NCI-H2196 treated with DMSO at 0.1 percent for 48 hours (cell line): ENCODE results near the gene GEMIN5.
"Not testable (repeated sequence)": the region's sequence is repeated elsewhere in the genome, so short reads cannot be mapped to it uniquely, and the experiment has no call there.

Source experiments
- DNase-seq: peaks from one replicate; lab custom pipeline; 2025; ENCODE audit not compliant: unreplicated experiment; lab: John Stamatoyannopoulos, UW

GEMIN5 gene

DNA sequence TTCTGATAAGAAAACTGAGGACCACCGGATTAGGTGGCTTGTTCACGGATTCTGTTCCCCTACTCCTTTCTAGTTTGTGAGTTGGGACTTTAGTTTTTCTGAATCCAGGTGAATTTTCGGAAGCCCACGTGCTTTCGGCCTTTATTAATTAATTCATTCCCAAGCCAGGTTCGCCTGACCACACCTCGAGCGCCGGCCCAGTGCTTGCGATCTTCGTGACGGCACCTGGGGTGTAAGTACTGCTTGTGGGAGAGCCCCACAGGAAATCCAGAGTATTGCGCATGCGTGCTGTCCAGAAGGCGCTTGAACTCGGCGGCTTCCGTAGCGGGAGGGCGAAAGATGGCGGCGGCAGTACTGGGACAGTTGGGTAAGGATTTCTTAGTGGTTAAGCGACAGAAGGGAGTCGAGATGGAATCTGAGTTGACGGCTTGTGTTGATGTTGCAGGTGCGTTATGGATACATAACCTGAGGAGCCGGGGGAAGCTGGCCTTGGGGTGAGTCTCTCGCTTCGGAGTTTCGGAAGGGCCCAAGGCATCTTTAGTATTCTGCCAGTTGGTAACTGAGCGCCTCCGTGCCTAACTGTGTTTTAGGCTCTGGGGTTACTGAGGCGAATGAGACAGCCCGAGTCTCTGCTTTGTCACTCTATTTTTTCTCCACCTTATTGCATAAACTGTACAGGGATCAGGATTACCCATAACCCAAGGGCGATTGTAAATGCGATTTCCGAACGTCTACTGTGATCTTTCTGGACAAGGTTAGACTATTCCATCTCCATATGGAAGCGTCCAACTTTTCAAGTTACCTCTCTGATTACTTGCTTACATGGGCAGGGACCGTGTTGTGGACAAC lies 3.0 kb upstream of the GEMIN5 start, which contains the start of gene MRPL22:
Gene MRPL22 (plus strand): TSS at position 302 of the 849 bp plus-strand sequence. CDS start 38 bp downstream, at position 340.
- peak; percentile 91 for DNase-seq

DNA sequence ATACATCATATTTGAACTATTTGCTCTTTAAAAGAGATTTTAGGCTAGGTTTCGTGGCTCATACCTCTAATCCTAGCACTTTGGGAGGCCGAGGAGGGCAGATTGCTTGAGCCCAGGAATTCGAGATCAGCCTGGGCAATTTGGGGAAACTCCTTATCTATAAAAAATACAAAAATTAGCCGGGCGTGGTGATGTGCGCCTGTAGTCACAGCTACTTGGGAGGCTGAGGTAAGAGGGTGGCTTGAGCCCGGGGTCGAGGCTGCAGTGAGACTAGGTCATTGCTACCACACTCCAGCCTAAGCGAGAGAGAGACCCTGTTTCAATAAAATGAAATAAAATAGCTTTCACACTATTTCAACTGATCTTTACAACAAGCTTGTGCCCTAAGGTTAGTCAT lies 2.4 kb upstream of the GEMIN5 start:
- no peak for DNase-seq

DNA sequence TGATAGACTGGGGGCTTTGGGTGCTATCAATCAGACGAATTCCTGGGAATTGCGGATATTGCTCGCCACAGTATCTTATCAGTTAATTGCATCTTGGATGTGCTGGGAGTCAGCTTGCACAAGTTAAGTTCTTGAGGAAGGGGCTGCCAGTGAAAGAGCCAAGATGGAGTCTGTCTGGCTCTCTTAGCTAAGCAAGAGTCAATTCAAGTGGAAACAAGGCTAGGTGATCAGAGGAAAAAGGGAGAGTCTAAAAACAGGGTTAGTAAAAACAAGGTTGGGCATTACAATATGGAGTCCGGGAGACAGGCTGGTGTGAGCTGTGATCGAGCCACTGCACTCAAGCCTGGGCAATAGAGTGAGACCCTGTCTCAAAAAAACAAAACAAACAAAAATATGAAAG lies 1.4 kb upstream of the GEMIN5 start:
- not testable (repeated sequence) for DNase-seq

DNA sequence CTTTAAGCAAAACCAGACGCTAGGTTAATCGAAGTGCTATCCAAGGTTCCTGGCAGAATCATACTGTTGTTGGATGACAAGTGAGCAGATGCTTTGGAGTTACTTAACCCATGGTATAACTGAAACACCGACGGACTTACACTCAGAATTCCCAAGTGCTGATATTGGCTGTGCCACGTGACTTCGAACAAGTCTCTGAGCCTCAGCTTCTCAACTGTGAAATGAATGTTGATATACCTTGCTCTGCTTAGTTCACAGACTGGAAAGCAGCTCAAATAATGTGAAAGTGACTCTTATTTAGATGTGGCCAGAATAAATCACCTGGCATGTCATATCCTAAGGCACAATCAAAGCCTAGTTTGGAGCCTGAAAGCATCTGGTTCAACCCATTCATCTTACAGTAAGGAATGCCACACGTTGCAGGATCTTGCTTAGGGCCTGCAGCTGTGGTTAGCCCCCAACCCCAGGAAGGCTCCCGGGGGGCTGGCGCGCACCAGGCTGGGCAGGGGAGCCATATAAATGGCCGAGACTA lies 759 bp downstream of the GEMIN5 start:
- no peak for DNase-seq

DNA sequence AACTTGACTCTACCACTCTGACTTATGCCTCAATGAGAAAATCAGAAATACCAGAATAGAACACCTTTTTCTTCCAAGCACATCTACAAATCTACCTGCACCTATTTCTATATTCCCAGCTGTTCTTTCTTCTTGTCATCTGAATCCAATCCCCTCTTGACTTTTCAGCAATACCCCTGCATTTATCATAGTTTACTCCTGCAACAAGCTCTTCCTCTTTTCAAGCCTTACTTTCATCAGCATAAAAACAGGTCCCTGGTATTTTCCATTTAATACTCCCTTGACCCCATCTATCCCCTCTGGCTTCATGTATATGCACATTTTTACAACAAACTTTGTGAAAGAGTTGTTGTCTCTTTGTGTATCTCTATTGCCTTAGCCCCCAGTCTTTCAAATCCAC lies 3.1 kb downstream of the GEMIN5 start:
- no peak for DNase-seq

DNA sequence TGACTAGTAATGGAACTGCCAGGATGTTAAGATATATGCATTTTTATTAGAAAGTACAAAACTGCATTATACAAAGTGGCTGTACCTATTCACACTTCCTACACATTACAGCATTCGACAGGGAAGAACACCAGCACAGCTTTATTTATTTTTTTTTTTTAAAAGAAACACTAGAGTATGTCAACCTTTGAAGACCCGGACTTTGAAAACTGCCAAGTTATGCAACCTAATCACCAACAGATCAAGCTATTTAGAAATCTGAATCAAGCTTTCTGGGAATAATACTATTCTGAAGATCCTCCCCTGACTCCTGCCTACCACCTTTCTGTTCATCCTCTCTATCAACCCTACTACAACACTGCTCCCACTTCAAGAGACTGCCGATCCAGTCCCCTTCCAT lies 4.5 kb downstream of the GEMIN5 start:
- DNase-seq: no peak

DNA sequence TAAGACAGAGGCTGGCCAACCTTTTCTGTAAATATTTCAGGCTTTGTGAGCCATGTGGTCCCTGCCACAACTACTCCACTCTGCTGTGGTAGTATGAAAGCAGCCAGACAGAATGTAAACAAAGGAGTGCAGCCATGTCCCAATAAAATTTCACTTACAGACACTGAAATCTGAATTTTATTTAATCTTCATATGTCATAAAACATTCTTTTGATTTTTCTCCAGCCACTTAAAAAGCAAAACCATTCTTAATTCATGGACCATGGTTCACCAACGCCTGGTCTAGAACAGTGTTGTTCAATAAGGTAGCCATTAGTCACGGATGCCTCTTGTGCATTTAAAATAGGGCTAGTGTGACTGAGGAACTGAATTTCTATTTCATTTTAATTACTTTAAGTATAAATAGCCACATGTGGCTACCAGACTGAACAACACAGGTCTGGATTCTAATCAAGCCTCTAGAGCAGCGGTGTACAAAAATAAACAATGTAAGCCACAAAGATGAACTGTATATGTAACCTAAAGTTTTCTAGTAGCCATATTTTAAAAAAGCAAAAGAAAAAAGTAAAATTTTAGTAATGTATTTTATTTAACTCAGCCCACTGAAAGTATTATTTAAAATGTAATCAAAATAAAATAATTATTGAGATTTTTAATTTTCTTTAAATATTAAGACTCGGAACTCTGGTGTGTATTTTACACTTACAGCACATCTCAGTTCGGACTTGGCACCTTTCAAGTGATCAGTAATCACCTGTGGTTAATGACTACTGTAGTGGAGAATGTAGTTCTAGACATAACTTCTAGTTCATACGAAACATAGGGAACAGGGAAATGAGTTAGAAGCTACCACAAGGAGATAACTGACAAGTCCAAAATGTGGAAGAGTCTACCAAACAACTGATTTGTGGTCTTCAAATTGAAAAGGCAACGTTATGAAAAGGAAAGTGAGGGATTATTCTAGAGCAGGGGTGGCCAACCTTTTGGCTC lies 14.3 kb downstream of the GEMIN5 start:
- no peak for DNase-seq

DNA sequence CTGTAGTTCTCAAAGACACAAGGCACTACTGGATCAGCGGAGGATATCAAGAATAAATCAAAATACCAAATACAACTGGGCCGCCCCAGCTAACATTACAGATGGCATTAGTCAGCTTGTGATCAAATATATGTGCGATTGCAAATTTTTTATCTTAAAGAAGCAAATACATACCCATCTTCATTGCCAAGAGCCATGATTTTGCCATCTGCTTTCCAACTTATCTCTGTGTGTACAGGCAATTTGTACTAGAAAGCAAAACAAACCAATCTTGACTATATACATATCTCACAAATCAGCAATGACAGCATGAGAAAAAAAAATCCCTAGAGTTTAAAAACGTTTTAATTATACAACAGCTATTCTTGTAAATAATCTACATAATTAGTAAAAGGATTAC lies 20.3 kb downstream of the GEMIN5 start:
- DNase-seq: no peak

DNA sequence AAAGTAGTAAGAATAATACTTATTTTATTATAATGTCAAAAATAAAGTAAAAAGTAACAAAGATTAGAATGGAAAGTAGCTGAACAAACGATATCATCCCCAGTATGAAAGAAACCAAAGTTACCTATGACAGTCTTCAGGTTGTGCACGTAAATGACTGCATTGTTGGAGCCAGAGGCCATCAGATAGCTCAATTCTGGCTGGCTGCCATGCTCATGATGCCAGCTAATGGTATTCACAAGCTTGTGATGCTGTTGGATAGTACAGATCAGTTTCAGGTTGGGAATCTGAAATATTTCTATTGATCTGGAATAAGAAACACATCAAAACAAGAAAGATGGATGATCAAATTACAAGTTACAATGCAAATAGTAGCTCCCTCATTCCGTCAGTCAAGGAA lies 21.1 kb downstream of the GEMIN5 start:
- DNase-seq: no peak

DNA sequence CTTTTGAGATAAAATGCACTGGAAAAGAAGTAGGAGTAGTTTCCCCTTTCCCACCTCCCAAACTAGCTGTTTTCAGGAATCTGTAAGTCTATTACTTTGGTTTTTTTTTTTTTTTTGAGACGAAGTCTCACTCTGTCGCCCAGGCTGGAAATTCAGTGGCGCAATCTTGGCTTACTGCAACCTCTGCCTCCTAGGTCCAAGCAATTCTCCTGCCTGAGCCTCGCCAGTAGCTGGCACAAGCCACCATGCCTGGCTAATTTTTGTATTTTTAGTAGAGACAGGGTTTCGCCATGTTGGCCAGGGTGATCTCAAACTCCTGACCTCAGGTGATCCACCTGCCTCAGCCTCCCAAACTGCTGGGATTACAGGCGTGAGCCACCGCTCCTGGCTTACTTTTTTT lies 32.4 kb downstream of the GEMIN5 start:
- not testable (repeated sequence) for DNase-seq

DNA sequence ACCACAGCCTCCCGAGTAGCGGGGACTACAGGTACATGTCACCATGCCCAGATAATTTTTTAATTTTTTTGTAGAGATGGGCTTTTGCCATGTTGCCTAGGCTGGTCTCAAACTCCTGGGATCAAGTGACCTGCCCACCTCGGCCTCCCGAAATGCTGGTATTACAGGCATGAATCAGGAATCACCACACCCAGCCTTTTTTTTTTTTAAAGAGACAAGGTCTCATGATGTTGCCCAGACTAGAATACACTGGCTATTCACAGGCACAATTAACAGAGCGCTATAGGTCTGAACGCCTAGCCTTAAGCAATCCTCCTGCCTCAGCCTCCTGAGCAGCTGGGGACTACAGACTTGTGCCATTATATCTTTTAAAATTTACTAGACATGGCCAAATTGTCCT lies 36.1 kb downstream of the GEMIN5 start:
- DNase-seq: no peak

DNA sequence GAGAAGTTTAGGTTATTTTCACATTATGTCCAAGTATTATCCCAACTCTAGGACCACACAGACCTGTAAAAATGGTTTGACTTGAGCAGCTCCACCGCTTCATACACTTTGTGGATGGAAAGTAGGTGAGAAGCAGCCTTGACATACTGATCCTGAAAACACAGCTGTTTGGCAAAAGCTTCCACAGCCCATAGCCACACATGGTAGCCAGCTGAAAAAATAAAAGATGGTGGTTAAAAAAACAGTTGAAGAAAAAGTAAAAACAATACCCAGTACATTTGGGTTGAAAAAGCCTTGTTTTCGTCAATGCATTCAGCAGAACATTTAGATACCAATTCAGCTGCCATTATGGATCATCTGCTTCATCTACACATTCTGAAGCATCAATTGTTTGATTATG lies 36.7 kb downstream of the GEMIN5 start:
- DNase-seq: no peak

DNA sequence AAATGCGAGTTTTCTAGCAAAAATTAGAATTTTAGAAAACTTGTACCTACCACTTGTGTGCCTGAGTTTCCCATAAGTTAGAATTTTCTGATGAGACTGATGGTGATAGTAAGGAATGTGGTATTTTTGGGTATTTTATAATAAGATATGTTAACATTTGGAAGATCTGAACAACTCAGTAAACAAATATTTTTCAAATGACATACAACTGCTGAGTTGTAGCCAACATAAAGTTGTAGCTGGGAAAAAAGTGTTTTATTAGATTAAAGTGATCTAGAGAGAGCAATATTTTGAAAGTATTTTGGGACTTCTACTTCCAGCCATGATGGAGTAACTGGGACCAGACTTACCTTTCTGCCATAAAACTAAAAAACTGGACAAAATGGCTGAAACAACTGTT lies 37.9 kb downstream of the GEMIN5 start:
- DNase-seq: no peak

DNA sequence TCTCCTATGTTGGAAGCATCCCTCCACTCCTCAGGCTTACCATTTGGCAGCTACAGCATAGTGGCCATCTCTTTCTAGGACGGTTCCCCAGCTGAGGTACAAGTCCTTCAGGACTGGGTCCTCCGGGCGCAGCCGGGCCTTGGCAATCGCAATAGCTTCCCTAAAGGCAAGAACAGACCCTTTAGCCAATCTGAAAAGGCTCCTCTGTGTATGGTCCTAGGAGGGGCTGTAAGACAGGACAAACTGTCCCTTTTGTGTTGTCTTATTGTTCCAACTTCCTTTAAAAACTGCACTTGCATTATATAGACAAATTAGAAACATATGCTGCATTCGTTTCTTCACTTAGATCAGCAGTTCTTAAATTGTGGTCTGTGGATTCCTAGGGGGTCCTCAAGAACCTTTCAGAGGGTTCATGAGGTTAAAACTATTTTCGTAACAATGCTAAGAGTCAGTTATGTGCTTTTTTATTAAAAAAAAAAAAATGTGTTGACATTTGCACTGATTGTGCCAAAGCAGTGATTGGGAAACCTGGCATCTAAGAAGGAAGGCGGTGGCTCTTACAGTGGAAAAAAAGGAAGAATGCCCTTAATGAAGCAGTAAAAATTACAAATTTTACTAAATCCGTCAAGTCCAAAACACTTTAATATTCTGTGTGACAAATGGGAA lies 38.7 kb downstream of the GEMIN5 start:
- DNase-seq: no peak

DNA sequence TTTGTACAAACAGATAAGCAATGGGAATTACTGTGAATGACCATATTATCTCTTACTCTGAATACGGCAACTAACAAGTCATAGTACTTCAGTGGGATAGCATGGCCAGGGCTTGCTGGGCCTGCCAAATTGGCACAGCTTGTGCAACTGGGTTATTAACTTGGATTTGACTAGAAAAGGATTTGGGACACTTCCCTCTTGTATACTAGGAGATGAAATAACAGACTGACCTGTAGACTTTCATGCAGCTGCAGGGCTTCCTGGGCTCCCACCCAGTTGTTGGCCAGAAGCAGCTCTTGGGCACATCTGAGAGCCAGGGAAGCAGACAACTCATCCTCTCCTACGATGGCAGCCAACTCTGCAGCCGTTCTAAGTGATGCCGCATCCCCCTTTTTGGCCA lies 39.8 kb downstream of the GEMIN5 start:
- no peak for DNase-seq

DNA sequence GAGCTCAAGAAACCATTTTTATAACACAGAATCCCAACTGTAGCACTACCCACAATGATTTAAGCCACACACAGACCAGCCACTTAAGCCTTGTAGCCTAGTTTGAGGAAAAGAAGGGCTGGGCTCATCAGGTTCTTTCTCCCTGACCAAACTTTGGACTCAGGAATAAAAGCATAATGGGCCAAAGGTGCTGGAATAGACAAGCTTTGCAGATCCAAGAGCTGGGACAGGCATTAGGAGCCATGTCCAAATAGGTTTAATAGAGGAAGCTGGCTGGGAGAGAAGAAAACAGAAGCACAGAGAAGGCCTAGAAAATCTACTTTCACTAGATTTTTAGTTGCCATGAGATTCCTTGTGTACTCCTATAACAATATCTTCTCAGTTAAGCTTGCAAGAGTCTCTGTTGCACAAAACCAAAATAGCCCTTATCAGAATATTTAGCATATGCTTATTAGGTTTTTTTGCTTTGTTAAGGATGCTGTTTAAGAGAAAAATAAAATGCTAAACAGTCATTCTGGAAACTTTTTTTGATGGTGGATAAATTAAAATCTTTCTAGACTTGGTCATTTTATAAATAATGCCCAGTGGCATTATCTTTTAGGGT lies 41.3 kb downstream of the GEMIN5 start:
- no peak for DNase-seq

DNA sequence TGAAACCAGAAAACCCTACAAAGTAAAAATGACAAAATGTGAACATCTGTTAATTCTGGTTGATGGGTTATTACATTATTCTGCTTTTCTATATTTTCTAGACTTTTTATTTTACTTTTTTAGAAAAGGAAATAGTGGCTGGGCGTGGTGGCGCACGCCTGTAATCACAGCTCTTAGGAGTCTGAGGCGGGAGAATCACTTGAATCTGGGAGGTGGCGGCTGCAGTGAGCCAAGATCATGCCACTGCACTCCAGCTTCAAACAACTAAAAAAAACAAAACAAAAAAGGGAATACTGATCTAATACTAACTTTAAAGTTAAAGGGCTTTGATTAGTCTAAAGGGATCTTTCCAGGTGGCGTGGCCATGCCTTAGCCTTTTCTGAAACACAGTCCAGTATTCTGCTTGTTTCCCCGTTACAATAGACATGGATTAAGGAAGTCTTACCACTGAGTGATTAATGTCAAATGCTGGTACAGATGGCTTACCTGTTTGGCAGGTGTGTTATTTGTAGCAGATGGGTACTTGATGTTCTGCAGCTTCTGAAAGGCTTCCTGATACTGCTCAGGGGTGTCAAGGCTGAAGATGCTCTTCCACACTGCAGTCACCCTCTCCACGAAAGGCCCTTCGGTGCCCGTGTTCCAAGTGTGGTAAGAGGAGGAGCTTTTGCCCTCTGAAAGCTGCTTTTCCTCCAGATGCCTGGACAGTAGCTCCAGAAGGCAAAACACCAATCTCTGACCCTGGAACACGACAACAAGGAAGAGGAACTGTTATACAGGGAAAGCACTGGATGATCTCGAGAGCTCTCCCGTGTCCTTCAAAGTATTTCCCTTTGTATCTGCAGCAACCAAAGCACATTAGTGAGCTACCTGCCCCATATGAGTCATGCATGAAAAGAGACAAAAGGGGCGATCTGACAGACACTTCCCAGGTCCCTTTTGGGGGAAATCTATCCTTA lies 42.1 kb downstream of the GEMIN5 start:
- no peak for DNase-seq

DNA sequence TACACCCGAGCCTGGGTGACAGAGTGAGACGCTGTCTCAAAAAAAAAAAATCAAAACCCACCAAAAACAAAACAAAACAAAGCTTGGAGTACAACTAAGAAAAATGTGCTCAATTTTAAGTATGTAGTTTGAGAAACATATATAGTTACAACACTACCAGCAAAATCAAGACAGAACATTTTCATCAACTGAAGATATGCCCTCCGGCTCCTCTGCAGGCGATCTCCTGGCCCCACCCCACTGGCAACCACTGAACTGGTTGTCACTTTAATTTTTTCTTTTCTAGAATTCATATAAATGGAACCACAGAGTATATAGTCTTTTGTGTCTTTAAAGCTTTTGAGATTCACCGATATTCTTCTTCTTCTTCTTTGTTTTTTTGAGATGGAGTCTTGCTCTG lies 44.6 kb downstream of the GEMIN5 start:
- DNase-seq: no peak

DNA sequence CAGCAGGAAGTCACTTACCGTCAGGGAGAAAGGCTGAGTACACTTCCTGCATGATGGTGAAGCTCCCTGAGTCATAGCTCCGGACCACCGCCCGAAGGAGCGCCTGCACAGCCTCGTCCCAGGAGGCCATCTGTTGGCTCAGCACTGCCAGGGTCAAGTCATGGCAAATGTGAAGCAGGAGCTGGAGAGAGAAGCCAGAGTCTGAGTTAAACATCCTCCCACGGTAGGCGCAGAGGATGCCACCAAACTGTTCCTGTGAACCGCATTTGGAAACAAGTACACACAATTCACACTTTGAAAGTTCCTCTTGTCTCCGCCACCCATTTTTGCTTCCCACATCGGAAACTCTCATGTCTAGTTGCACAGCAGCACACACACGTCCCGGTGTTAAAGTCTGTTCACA lies 45.6 kb downstream of the GEMIN5 start:
- no peak for DNase-seq

DNA sequence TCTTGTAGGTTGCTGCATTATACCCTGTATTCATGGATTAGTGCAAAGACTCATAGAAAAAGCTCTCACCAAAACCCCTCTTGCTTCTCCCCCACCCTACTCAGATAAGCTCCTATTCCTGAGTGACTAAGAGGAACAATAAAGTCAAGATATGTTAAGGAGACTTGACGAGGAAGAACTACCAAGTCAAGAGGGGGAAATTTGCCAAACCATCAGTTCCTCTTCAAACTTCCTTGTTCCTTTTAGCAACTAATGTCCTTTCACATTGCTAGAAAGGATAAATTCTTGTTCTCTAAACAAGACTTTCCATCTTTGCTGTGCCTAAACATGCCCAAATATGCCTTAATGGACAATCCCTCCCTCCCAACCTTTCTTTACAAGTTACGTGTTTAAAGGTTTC lies 52.6 kb downstream of the GEMIN5 start:
- DNase-seq: no peak
